HG03108 (cell line): ENCODE measurements around the gene KATNA1.
"Not testable (repeated sequence)": the region's sequence is repeated elsewhere in the genome, so short reads cannot be mapped to it uniquely, and the experiment has no call there.

Source experiments
- ATAC-seq: cut with Tn5 transposase; IDR thresholded peaks from one replicate; pipeline ENCODE4 v1.9.1; 2021; ENCODE audit warnings: moderate library complexity; ENCODE audit not compliant: unreplicated experiment

The KATNA1 gene

DNA sequence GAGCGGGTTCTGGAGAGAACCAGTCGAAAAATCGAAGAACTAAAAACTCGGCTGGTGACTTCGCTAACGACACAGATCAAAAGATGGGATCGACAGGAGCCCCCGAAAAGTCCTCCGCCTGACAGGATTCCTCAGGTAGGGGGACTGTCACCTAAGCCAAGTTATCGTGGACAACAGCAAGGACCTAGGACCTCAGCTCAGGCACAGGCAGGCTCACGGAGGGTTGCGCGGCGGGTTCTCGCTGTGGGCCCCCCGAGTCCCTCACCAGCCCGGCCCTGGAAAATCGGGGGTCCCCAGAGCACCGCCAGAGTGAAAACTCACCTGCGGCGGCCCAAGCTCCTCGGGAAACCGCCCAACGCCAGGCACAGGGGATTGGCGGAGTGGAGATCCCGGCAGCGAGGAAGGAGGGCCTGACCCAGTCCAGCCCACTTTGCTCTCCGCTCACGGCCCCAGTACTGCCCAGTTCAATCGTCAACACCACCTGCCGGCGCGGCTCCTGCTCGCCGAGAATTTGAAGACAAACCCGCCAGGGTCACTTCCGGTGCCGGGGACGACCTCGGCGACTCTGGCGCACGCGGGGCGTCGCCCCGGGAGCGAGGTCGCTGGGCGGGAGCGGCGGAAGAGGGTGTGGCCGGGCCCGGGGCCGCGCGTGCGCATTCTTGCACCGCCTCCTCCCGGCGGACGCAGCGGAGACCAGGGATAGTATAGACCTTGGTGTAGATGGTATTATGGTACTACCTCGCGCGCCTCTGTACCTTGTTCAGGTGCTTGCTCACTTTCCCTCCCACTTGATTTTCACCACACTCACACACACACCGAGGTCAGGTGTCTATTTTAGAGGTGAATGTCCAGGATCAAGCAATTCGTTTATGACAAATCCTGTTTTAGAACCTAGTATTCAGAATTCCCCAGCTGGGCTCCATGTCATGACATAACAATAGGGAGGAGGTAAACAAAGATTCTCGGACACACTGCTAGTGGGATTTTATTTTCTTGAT lies at the start of gene KATNA1:
KATNA1 (minus strand) TSS at position 567 of the 998 bp plus-strand sequence. CDS start 10,167 bp downstream, outside the sequence.
- ATAC-seq: peak; percentile 89

DNA sequence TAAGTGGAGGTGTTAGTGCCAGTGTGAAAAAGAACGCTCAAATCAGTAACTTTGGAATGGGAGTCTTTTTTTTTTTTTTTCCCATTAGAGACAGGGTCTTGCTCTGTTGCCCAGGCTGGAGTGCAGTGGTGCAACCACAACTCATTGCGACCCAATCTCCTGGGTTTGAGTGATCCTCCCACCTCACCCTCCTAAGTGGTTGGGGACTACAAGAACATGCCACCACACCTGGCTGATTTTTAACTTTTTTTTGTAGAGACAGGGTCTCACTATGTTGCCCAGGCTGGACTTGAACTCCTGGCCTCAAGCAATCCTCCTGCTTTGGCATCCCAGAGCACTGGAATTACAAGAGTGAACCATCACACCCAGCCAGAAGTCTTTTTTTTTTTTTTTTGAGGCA lies 49.7 kb upstream of the KATNA1 start:
- no peak for ATAC-seq

DNA sequence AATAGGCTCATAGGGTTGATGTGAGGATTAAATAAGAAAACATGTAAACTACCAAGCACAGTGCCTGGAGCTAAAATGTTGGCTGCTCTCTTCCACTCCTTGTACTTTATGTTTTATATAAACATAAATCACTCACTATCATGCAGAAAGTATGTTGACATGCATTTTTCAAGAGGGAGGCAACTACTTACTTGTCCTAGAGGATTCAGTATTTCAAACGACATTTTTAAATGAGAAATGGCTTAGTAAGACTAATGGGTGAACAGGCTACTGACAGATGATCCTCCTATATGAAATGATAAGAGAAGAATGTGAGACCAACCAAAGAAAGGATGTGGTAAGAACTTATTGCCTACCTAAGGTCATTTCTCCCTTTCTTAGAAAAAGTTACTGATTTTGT lies 48.4 kb upstream of the KATNA1 start:
- ATAC-seq: no peak

DNA sequence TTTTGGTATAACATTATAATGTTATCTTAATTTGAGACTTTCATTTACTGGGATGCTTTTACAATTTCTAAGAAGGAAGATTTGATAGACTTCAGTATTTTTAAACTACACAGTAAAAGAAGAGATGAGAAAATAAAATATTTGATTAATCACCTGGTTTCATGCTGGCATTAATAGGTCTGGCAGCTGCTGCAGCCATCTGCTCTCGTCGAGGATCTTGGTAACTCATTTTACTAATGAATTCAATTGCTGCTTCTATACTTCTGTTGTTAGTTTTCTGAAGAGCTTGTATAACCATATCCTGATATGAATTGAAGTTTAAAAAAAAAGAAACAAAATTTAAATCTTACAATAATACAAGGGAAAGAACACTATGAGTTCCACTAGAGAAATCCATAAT lies 46.4 kb upstream of the KATNA1 start:
- no peak for ATAC-seq

DNA sequence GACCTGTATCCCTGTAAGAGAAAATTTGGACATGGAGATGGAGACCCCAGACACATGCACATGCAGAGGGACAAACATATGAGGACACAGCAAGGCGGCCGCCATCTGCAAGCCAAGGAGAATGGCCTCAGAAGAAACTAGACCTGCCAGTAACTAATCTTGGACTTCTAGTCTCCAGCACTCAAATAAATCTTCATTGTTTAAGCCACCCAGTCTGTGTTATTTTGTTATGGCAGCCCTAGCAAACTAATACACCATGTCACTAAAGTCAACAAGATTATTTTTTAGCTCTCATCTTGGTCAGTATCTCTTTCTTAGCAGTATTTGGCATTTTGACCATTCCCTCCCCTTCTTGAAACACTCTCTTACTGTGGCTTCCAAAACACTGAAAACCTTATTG lies 42.7 kb upstream of the KATNA1 start:
- no peak for ATAC-seq

DNA sequence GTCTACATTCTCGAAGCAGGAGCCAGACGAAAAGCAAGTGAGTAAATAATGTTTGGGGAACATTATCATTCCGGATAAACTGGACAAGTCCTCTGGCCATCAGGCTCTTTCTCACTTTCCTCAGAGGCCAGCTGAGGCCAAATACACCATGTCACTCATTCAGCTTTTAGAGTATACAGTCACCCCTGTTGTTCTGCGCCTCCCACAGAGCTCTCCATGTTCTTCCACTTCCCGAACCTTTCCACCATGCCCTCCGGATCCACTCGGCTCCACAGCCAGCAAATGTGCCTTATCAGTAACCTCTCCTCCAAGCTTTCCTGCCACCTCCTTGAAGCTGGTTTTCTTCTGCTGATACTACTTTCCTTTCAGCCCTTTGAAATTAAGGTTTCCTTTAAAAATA lies 37.7 kb upstream of the KATNA1 start:
- no peak for ATAC-seq

DNA sequence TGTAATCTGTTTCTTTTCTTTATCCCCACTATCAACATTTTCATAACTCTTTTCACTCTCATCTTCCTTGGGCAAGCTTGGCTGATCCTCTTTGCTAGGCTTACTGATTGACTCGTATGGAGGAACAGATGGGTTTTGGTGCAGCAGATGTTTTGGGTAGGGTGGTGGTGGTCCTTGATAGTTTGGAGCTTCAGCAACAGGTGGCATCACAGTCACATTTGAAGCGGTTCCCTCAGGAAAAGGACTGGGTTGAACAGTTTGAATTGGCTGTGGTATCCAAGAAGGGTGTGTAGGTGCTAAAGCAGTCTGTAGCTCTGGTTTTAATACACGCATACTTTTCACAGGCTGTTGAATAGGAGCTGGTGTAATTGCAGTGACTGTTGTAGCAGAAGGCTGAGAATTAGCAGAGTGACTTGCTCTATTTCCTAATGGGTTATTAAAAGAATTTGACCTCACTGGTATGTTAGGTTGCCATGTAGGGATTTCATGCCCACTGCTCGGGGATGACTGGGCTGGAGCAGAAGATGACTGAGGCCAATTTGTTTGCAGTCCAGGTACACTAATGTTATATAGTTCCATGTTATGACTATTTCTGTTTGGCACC lies 34.8 kb upstream of the KATNA1 start:
- no peak for ATAC-seq

DNA sequence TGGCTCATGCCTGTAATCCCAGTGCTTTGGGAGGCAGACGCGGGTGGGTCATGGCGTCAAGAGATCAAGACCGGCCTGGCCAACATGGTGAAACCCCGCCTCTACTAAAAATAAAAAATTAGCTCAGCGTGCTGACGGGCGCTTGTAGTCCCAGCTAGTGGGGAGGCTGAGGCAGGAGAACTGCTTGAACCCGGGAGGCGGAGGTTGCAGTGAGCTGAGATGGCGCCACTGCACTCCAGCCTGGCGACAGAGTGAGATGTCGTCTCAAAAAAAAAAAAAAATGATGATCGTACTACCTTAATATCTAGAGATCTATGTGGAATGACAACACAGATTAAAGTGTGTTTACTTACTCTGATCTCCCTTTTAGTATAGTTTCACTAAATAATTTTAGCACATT lies 33.3 kb upstream of the KATNA1 start:
- ATAC-seq: not testable (repeated sequence)

DNA sequence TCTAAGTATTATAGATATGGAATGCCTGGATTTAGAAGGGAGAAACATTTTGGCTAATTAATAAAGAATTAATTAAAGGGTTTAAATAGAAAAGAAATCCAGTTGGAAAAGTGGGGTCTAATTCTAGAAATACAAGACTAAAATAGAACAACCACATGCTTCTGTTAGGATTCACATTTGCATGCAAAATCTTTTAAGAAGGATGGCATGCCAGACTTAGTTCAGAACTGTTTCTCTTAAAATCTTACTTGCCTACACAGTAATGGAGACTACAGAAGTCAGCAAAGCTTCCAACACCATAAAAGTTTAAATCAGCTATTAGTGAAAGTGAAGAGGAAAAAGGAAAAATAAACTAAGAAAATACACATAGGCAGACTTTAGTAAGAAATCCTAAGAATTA lies 32.7 kb upstream of the KATNA1 start:
- ATAC-seq: no peak

DNA sequence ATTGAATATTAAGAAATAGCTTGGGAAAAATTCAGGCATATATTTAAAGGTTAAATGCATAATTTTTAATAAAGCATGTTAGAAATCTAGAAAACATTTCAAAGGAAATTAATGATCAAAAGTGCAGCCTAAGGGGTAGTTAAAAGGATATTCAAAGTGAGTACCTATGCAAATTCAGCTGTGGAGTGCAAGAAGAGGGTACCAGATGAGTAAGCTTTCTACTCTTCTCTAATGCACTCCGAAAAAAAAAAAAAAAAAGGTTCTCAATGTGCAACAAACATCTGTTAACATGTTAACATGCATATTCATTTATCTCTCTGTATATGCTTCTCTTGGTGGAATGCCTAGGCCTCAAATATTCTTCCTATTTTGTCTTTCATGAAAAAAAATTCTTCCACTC lies 32.0 kb upstream of the KATNA1 start:
- ATAC-seq: no peak

DNA sequence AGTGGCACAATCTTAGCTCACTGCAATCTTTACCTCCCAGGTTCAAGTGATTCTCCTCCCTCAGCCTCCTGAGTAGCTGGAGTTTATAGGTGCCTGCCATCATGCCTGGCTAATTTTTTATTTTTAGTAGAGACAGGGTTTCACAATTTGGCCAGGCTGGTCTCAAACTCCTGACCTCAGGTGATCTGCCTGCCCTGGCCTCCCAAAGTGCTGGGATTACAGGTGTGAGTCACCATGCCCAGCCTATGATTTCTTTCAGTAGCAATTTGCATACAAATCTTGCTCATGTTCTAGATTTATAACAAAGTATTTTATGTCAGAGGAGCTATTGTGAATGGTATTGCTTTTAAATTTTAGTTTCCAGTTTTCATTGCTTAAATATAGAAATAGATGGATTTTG lies 23.8 kb upstream of the KATNA1 start:
- ATAC-seq: not testable (repeated sequence)

DNA sequence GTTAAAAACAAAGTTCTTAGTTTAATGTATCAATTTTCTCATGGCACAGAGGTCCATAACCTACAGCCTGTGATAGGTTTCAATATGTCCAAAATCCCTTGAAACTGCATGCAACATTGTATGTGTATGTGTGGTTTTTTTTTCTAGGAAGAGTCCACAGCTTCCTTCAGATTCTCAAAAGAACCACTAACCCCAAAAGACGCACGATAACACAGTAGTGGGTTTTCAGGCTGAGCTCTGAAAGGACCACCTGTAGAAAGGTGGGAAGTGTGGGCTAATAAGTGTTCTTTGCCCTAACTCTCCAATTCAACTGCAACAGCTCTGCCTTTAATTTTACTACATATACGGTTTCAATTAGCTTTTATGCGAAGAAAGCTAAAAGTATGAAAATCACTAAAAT lies 11.5 kb upstream of the KATNA1 start:
- no peak for ATAC-seq

DNA sequence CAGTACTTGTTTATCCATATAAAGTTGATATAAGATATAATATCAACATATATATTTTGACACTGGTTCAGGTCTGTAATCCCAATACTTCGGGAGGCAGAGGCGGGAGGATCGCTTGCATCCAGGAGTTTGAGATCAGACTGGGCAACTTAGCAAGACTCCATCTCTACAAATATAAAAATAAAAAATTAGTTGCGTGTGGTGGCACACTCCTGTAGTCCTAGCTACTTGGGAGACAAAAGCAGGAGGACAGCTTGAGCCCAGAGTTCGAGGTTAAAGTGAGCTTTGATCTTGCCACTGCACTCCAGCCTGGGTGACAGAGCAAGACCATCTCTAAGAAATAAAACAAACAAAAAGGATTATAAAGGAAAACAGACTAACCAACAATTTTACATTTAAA lies 8.9 kb upstream of the KATNA1 start:
- no peak for ATAC-seq

DNA sequence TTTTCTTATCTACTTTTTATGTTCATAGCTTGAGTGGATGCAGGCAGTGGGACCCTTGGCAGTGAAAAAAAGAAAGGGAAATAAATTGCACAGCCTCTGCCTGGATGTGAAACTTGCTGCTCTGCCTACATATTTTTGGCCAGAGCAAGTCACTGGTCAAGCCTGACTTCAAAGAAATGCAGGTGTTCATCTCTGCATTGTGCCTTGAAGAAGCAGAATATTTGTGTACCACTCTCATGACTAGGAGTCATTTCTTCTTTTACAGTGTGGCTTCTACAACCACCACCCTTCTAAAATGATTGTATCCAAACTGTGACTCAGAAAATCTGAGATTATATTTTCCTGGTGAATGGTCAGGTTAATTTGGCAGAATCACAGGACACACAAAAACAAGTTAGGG lies 2.5 kb upstream of the KATNA1 start:
- ATAC-seq: peak; percentile 26

DNA sequence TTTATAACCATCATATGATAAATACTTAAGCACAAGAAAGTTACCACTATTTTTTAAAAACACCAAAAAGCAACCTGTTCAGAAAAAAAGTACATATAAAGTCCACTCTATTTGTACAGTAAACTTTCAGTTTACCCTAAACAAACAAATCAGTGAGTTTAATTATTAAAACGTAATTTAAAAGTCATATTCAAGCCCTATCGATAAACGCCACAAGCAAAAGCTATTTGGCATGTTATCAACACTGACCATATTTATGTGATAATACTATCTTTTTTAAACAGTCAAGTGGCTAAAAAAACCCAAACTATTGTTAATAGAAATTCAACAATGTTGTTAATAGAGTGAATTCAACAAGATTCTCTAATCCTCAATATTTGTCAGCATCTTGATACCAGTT lies 1.9 kb downstream of the KATNA1 start:
- ATAC-seq: no peak

DNA sequence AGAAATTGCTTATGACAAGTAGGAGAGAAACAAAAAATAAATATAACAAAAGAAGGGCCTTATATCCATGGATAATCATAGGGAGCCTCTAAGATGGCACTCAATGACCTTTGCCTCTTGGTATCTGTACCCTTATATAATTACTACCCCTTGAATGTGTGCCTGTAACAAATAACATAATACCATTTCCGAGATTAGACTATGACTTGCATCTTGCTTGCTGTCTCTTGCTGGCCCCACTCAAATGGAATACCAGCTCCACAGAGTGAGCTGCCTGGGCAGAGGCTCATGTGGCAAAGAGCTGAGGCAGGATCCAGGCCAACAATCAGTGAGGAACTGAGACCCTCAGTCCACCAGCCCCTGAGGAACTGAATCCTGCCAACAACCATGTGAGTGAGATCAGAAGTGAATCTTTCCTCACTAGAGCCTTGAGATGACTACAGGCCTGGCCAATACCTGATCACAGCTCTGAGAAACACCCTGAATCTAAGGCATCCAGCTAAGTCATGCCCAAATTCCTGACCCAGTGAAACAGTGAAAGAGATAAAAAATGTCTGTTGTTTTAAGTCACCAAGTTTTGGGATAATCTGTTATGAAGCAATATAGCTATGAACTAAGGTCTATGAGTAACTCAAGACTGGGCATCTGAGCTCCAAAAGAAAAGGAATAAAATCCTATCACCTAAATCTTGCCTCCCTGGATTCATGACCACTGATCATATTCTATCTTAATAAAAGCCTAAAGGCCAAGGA lies 5.5 kb downstream of the KATNA1 start:
- ATAC-seq: no peak

DNA sequence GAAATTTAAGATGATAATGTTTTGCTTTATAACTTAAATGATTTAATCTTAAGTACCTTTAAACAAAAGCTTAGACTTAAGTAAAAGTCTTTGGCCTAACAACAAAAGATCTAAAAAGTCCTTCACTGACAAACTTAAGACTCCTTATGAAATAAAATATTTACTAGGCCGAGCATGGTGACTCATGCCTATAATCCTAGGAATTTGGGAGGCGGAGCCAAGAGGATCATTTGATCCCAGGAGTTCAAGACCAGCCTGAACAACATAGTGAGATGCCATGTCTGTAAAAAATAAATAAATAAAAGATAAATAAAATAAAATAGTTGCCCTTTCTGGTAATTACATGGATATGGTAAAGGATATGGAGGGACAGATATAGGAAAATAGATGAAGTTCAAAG lies 12.4 kb downstream of the KATNA1 start:
- ATAC-seq: no peak

DNA sequence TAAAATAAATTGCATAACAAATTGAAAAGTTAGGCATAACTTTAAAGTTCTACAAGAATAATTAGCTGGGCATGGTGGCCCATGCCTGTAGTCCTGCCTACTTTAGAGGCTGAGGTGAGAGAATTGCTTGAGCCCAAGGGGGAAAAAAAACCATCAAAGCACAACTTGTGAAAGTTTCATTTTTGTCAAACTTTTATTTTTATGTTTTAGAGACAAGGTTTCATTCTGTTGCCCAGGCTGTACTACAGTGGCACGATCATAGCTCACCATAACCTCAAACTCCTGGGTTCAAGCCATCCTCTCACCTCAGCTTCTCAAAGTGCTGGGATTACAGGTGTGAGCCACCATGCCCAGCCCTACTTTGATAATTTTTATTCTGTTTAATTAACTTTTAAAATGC lies 14.2 kb downstream of the KATNA1 start:
- ATAC-seq: no peak

DNA sequence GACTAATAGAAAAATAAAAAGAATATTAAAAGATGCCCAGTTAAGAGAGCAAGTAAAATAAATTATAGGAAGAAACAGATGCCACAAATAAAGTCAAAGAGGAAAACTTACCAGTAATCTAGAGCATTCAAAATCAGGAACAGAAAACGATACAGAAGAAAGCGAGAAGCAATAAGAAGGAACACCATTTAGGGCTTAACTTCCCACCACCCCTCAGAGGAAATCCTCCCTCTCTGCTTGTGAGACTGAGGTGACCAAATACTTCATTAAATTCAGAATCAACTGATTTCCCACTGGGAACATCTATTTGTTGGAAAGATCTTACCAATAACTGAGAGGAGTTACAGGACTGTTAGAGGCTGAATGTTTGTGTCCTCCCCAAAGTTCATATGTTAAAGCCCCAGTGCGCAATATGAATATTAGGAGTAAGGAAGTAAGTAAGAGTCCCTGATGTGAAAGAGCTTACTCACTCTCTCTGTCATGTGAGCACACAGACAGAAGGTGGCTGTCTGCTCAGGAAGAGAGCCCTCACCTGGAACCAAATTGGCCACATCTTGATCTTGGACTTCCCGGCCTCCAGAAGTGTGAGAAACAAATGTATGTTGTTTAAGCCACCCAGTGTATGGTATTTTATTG lies 19.5 kb downstream of the KATNA1 start:
- peak; percentile 62 for ATAC-seq

DNA sequence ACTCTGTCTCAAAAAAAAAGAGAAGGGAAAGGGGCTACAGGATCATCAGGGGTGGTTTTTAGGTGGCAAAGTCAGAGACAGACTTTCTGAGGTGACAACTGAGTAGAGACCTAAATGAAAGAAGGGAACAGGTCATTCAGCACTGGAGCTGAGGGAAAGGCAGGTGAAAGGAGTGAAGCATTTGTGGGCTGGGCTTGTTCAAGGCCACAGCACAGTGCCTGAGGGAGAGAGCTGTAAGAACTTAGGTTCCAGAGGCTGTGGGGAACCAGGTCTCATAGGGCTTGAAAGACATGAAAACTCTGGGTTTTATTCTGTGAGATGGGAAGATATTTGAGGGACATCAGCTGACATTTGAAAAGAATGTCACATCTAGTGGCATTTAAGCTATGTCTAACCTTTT lies 20.8 kb downstream of the KATNA1 start:
- no peak for ATAC-seq

DNA sequence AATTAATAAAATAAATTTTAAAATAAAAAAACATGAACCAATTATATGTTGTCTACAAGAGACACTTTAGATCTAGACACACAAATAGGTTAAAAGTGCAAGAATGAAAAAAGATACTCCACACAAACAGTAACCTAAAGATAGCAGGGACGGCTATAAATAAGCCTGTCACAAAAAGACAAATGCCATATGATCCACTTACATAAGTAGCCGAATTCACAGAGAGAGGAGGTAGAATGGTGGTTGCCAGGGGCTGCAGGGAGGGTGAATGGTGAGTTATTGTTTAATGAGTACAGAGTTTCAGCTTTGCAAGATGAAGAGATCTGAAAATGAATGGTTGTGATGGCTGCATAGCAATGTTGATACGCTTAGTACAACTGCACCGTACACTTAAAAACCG lies 32.7 kb downstream of the KATNA1 start:
- no peak for ATAC-seq
